GM18508 (cell line): ENCODE measurements around the gene ALDH18A1.
"Not testable (repeated sequence)": the region's sequence is repeated elsewhere in the genome, so short reads cannot be mapped to it uniquely, and the experiment has no call there.

Experiments
- ATAC-seq: cut with Tn5 transposase; IDR thresholded peaks from one replicate; pipeline ENCODE4 v1.9.1; 2021; ENCODE audit warnings: moderate number of reproducible peaks; ENCODE audit not compliant: insufficient read depth, unreplicated experiment

ALDH18A1 gene

GRCh38 chr10:95651346-95652060, 5.0 kb downstream of the ALDH18A1 start:
- ATAC-seq = no peak

- no peak for ATAC-seq
Observed at GRCh38 chr10:95650232-95650631, 6.3 kb downstream of the ALDH18A1 start.

- no peak for ATAC-seq
Observed at GRCh38 chr10:95648138-95648537, 8.4 kb downstream of the ALDH18A1 start.

GRCh38 chr10:95646160-95646559, 10.4 kb downstream of the ALDH18A1 start:
- ATAC-seq = no peak

GRCh38 chr10:95644901-95645300, 11.6 kb downstream of the ALDH18A1 start:
- no peak for ATAC-seq

GRCh38 chr10:95640891-95641315, 15.6 kb downstream of the ALDH18A1 start:
- ATAC-seq = no peak

GRCh38 chr10:95637911-95638310, 18.6 kb downstream of the ALDH18A1 start:
- ATAC-seq = no peak

- ATAC-seq = no peak
Observed at GRCh38 chr10:95637140-95637539, 19.4 kb downstream of the ALDH18A1 start.

- no peak for ATAC-seq
Observed at GRCh38 chr10:95635319-95635733, 21.2 kb downstream of the ALDH18A1 start.

- ATAC-seq = no peak
Observed at GRCh38 chr10:95628786-95629185, 27.7 kb downstream of the ALDH18A1 start.

GRCh38 chr10:95626500-95626899, 30.0 kb downstream of the ALDH18A1 start:
- no peak for ATAC-seq

- not testable (repeated sequence) for ATAC-seq
Observed at GRCh38 chr10:95620415-95620814, 36.1 kb downstream of the ALDH18A1 start.

GRCh38 chr10:95618101-95618500, 38.4 kb downstream of the ALDH18A1 start:
- ATAC-seq = no peak

GRCh38 chr10:95616446-95616845, 40.1 kb downstream of the ALDH18A1 start:
- ATAC-seq = no peak

GRCh38 chr10:95613330-95613729, 43.2 kb downstream of the ALDH18A1 start:
- ATAC-seq = no peak

GRCh38 chr10:95610727-95611126, 45.8 kb downstream of the ALDH18A1 start:
- no peak for ATAC-seq

GRCh38 chr10:95606922-95607321, 49.6 kb downstream of the ALDH18A1 start:
- no peak for ATAC-seq

GRCh38 chr10:95605163-95605562, 51.3 kb downstream of the ALDH18A1 start:
- no peak for ATAC-seq

- ATAC-seq = no peak
Observed at GRCh38 chr10:95604630-95605029, 51.9 kb downstream of the ALDH18A1 start.

- ATAC-seq = no peak
Observed at GRCh38 chr10:95602382-95602781, 54.1 kb downstream of the ALDH18A1 start.

GRCh38 chr10:95601116-95601719, 55.3 kb downstream of the ALDH18A1 start:
- ATAC-seq = no peak

GRCh38 chr10:95600158-95600557, 56.4 kb downstream of the ALDH18A1 start:
- ATAC-seq = no peak
